Upper lobe of left lung (tissue), 4 donors: Measurements from ENCODE around the gene BCL7B.

ENCODE experiments used
- EP300 ChIP-seq, 4 donors: sonication (generic); formaldehyde crosslinking; IDR thresholded peaks; one replicate each; pipeline ENCODE4 v1.5.1; 2017; ENCODE audit warnings: antibody characterized with exemption in 4 of 4, control low read depth in 2 of 4
- POLR2A ChIP-seq, 4 donors: fragments of 450-650 bp; IDR thresholded peaks; one replicate each; pipeline ENCODE4 v1.5.1; 2016 to 2017; ENCODE audit warnings: antibody characterized with exemption in 4 of 4, mild to moderate bottlenecking in 2 of 4
- POLR2AphosphoS5 ChIP-seq, 2 donors: sonication (generic); formaldehyde crosslinking; IDR thresholded peaks; one replicate each; pipeline ENCODE4 v1.5.1; 2017; ENCODE audit warnings: antibody characterized with exemption in 2 of 2
- TF ChIP-seq, protein P1 (sequence below), 6 experiments: fragments of 450-650 bp in 4 of 6; fragments of 200-600 bp in 2 of 6; sonication (generic) in 2 of 6; IDR thresholded peaks; one replicate each; pipeline ENCODE4 v1.5.1; 2016 to 2019; ENCODE audit warnings: antibody characterized with exemption in 6 of 6

DNA sequence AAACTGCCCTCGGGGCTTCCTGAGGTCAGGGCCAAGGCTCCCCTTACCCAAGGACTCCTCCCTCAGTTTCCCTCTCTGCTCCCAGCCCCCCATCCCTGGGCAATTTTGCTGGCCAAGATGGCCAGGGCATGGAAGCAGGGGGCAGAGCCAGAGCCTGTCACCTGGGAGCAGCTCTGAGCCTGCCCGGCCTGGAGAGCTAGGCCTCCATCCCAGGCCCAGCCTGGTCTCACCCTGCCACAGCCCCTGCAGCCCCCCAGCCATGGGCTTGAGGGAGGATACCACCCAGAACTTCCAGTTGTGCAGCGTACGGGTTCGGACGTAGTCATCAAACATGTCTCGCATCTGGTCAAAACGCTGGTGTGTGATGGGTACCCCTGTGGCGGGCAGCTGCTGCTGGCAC lies 37.9 kb upstream of the BCL7B start:
- no peak for TF ChIP-seq POLR2A (IDR thresholded peaks at IDR 0.05)
- TF ChIP-seq, protein P1, sequence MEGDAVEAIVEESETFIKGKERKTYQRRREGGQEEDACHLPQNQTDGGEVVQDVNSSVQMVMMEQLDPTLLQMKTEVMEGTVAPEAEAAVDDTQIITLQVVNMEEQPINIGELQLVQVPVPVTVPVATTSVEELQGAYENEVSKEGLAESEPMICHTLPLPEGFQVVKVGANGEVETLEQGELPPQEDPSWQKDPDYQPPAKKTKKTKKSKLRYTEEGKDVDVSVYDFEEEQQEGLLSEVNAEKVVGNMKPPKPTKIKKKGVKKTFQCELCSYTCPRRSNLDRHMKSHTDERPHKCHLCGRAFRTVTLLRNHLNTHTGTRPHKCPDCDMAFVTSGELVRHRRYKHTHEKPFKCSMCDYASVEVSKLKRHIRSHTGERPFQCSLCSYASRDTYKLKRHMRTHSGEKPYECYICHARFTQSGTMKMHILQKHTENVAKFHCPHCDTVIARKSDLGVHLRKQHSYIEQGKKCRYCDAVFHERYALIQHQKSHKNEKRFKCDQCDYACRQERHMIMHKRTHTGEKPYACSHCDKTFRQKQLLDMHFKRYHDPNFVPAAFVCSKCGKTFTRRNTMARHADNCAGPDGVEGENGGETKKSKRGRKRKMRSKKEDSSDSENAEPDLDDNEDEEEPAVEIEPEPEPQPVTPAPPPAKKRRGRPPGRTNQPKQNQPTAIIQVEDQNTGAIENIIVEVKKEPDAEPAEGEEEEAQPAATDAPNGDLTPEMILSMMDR (IDR thresholded peaks at IDR 0.05), result no peak
- TF ChIP-seq EP300 (IDR thresholded peaks at IDR 0.05), result no peak
- TF ChIP-seq POLR2AphosphoS5 (IDR thresholded peaks at IDR 0.05), result no peak
